Bronchial epithelial cell (primary cell): Measurements from ENCODE around the gene B3GNT7. TPM values are rescaled to one million over a fixed set of nuclear protein-coding genes. Genes with fewer than 3 reads are reported as not detected.
A peak's percentile ranks its signal among the peaks of the same experiment; 100 is the strongest.

ENCODE experiments used
- DNase-seq: peaks from one replicate; pipeline ENCODE4 v3.0.0-alpha.2; 2010; ENCODE audit warnings: low read depth
- FAIRE-seq: peaks from 2 replicates; lab custom pipeline; 2011; peaks lifted over from hg19 to GRCh38; lab: Jason Lieb, UNC
- H3K27me3 ChIP-seq: 2 replicates; pipeline ENCODE4 v1.5.1; 2011; ENCODE audit warnings: low read length; ENCODE audit not compliant: control insufficient read depth, insufficient read depth
- H3K36me3 ChIP-seq: 2 replicates; pipeline ENCODE4 v1.5.1; 2011; ENCODE audit warnings: low read length; ENCODE audit not compliant: control insufficient read depth, insufficient read depth
- H3K4me3 ChIP-seq: 2 replicates; pipeline ENCODE4 v1.5.1; 2011; ENCODE audit warnings: mild to moderate bottlenecking, low read depth, low read length, control low read depth
- CTCF ChIP-seq: IDR thresholded peaks from 2 replicates; pipeline ENCODE4 v1.5.1; 2011; ENCODE audit warnings: mild to moderate bottlenecking, moderate library complexity, low read length, control low read depth, inconsistent platforms; ENCODE audit not compliant: insufficient read depth, severe bottlenecking
- total RNA-seq: library from RNA; depleted of rRNA; stranded (reverse); fragments of >200 nt; gene quantifications from 2 replicates; pipeline ENCODE4 v1.2.1, GENCODE V29; 2014

The B3GNT7 gene
- total RNA-seq, 1 donor from 2014 or later = 0.26 TPM

GRCh38 chr2:231379266-231380215 is 16.0 kb upstream of the B3GNT7 start:
- DNase-seq (peak; percentile 58), FAIRE-seq (no peak)
- TF ChIP-seq CTCF = no peak
- Histone ChIP-seq H3K36me3 (no peaks in the 10 kb centered on the region), H3K4me3 (no peak overlapping the region), H3K27me3 (no peaks in the 10 kb centered on the region)

- Histone ChIP-seq H3K4me3 (no peak overlapping the region), H3K27me3 (no peaks in the 10 kb centered on the region), H3K36me3 (no peaks in the 10 kb centered on the region)
- no peak for TF ChIP-seq CTCF
- no peak for DNase-seq
- no peak for FAIRE-seq
Observed at GRCh38 chr2:231380307-231380706, 15.2 kb upstream of the B3GNT7 start.

GRCh38 chr2:231380991-231381847 is 14.3 kb upstream of the B3GNT7 start:
- DNase-seq (no peak), FAIRE-seq (no peak)
- no peaks in the 10 kb centered on the region for H3K27me3 ChIP-seq
- no peaks in the 10 kb centered on the region for H3K36me3 ChIP-seq
- no peak overlapping the region for H3K4me3 ChIP-seq
- no peak for TF ChIP-seq CTCF

- H3K36me3 ChIP-seq = no peaks in the 10 kb centered on the region
- no peak for TF ChIP-seq CTCF
Observed at GRCh38 chr2:231382116-231382515, 13.4 kb upstream of the B3GNT7 start.

GRCh38 chr2:231383416-231384108 is 11.9 kb upstream of the B3GNT7 start:
- FAIRE-seq = no peak

More at GRCh38 chr2:231382116-231382515, 13.4 kb upstream of the B3GNT7 start:
- FAIRE-seq (no peak), DNase-seq (no peak)
- H3K27me3 ChIP-seq = no peaks in the 10 kb centered on the region
- H3K4me3 ChIP-seq = no peak overlapping the region

More at GRCh38 chr2:231383416-231384108, 11.9 kb upstream of the B3GNT7 start:
- H3K36me3 ChIP-seq = no peaks in the 10 kb centered on the region
- no peaks in the 10 kb centered on the region for H3K27me3 ChIP-seq
- no peak overlapping the region for H3K4me3 ChIP-seq
- DNase-seq = no peak
- no peak for TF ChIP-seq CTCF
